DMS53 (cell line): ENCODE results near the gene RPS28.
A peak's percentile ranks its signal among the peaks of the same experiment; 100 is the strongest.
"Not testable (repeated sequence)": the region's sequence is repeated elsewhere in the genome, so short reads cannot be mapped to it uniquely, and the experiment has no call there.

ENCODE experiments used
- DNase-seq: peaks from one replicate; lab custom pipeline; 2025; lab: John Stamatoyannopoulos, UW

Gene RPS28

GRCh38 chr19:8321067-8321985 lies at the start of gene RPS28, which contains the start of gene NDUFA7:
TSS of gene RPS28 (plus strand) at chr19:8321496. CDS start at chr19:8321531, 35 bp downstream.
TSS of gene NDUFA7 (minus strand) at chr19:8321375. CDS start at chr19:8321358, 17 bp downstream.
- DNase-seq = peak; percentile 96

- DNase-seq = not testable (repeated sequence)
Measured at GRCh38 chr19:8276508-8276907, 44.8 kb upstream of the RPS28 start.

- DNase-seq = not testable (repeated sequence)
Measured at GRCh38 chr19:8291337-8291736, 30.0 kb upstream of the RPS28 start.

- DNase-seq = no peak
Measured at GRCh38 chr19:8302357-8302691, 19.0 kb upstream of the RPS28 start.

GRCh38 chr19:8302734-8303133 lies 18.6 kb upstream of the RPS28 start:
- no peak for DNase-seq

GRCh38 chr19:8304841-8305621 lies 16.3 kb upstream of the RPS28 start:
- DNase-seq = no peak

GRCh38 chr19:8305798-8306197 lies 15.5 kb upstream of the RPS28 start:
- no peak for DNase-seq

- DNase-seq = no peak
Measured at GRCh38 chr19:8306235-8307054, 14.9 kb upstream of the RPS28 start.

- DNase-seq = peak; percentile 78
Measured at GRCh38 chr19:8307400-8307964, 13.8 kb upstream of the RPS28 start.

- DNase-seq = peak; percentile 93
Measured at GRCh38 chr19:8307965-8308866, 13.1 kb upstream of the RPS28 start, which contains the start of gene CD320. TSS of gene CD320 (minus strand) at chr19:8308358. CDS start at chr19:8308290, 68 bp downstream.

GRCh38 chr19:8308891-8309291 lies 12.4 kb upstream of the RPS28 start:
- DNase-seq = no peak

- no peak for DNase-seq
Measured at GRCh38 chr19:8310342-8311055, 10.8 kb upstream of the RPS28 start.

- DNase-seq = no peak
Measured at GRCh38 chr19:8311461-8312260, 9.6 kb upstream of the RPS28 start.

GRCh38 chr19:8314981-8315640 lies 6.2 kb upstream of the RPS28 start:
- not testable (repeated sequence) for DNase-seq

GRCh38 chr19:8316351-8317125 lies 4.8 kb upstream of the RPS28 start:
- no peak for DNase-seq

GRCh38 chr19:8318835-8319234 lies 2.5 kb upstream of the RPS28 start:
- not testable (repeated sequence) for DNase-seq

GRCh38 chr19:8319807-8320520 lies 1.3 kb upstream of the RPS28 start:
- DNase-seq = no peak
